Mammary epithelial cell (primary cell): ENCODE data around the gene INHBA.

Experiments used
- EZH2 ChIP-seq: IDR thresholded peaks from 2 replicates; pipeline ENCODE4 v1.6.1; 2012; ENCODE audit warnings: low read length, inconsistent platforms, borderline replicate concordance
- TF ChIP-seq, protein P1 (sequence below), 2 donors: IDR thresholded peaks in 1 of 2; conservative IDR thresholded peaks in 1 of 2; 2 replicates each; pipeline ENCODE4 v1.5.1; 2011 to 2012; ENCODE audit warnings: inconsistent platforms in 2 of 2, low read length in 2 of 2, mild to moderate bottlenecking in 2 of 2, control low read depth in 1 of 2, low read depth in 1 of 2; ENCODE audit not compliant: insufficient read depth in 1 of 2; ENCODE audit errors: extremely low read depth in 1 of 2

GRCh38 chr7:41655426-41655825, 47.5 kb downstream of the INHBA start:
- TF ChIP-seq, protein P1, sequence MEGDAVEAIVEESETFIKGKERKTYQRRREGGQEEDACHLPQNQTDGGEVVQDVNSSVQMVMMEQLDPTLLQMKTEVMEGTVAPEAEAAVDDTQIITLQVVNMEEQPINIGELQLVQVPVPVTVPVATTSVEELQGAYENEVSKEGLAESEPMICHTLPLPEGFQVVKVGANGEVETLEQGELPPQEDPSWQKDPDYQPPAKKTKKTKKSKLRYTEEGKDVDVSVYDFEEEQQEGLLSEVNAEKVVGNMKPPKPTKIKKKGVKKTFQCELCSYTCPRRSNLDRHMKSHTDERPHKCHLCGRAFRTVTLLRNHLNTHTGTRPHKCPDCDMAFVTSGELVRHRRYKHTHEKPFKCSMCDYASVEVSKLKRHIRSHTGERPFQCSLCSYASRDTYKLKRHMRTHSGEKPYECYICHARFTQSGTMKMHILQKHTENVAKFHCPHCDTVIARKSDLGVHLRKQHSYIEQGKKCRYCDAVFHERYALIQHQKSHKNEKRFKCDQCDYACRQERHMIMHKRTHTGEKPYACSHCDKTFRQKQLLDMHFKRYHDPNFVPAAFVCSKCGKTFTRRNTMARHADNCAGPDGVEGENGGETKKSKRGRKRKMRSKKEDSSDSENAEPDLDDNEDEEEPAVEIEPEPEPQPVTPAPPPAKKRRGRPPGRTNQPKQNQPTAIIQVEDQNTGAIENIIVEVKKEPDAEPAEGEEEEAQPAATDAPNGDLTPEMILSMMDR (conservative IDR thresholded peaks at IDR 0.05 in 1 of 2, IDR thresholded peaks at IDR 0.05 in 1 of 2; ENCODE audit: extremely low read depth in 1 of 2, insufficient read depth in 1 of 2, low read depth in 1 of 2, low read length in 2 of 2), result no peak
- TF ChIP-seq EZH2, result no peak
